Tibial nerve (tissue), 4 donors: Measurements from ENCODE around the gene BLM. TPM values are rescaled to one million over a fixed set of nuclear protein-coding genes. Genes with fewer than 3 reads are reported as not detected.

Experiments used
- DNase-seq, 2 donors: peaks; one replicate each; pipeline ENCODE4 v3.0.0-alpha.2; 2019; ENCODE audit warnings: low spot score in 2 of 2
- H3K27ac ChIP-seq, 4 donors: fragments of 200-600 bp; sonication (generic) in 3 of 4; one replicate each; pipeline ENCODE4 v1.5.1; 2017 to 2019; ENCODE audit warnings: mild to moderate bottlenecking in 1 of 4
- H3K27me3 ChIP-seq, 2 donors: fragments of 200-600 bp; sonication (generic) in 1 of 2; one replicate each; pipeline versions ENCODE4 v1.5.1 to v1.6.0; 2017 to 2019
- H3K36me3 ChIP-seq, 3 donors: fragments of 200-600 bp; sonication (generic); one replicate each; pipeline ENCODE4 v1.5.1; 2018 to 2019
- H3K4me1 ChIP-seq, 4 donors: fragments of 200-600 bp; sonication (generic) in 3 of 4; one replicate each; pipeline ENCODE4 v1.5.1; 2017 to 2019
- H3K4me3 ChIP-seq, 4 donors: fragments of 200-600 bp; sonication (generic) in 3 of 4; one replicate each; pipeline ENCODE4 v1.5.1; 2017 to 2019; ENCODE audit warnings: mild to moderate bottlenecking in 1 of 4, moderate library complexity in 1 of 4
- H3K9me3 ChIP-seq, 4 donors: fragments of 200-600 bp; sonication (generic) in 3 of 4; one replicate each; pipeline ENCODE4 v1.5.1; 2017 to 2019
- CTCF ChIP-seq, 5 experiments: fragments of 200-600 bp in 3 of 5; fragments of 450-650 bp in 2 of 5; sonication (generic) in 3 of 5; IDR thresholded peaks; one replicate each; pipeline ENCODE4 v1.5.1; 2016 to 2019; ENCODE audit warnings: antibody characterized with exemption in 5 of 5, mild to moderate bottlenecking in 3 of 5, moderate library complexity in 2 of 5
- EP300 ChIP-seq, 2 donors: sonication (generic); formaldehyde crosslinking; IDR thresholded peaks; one replicate each; pipeline ENCODE4 v1.6.1; 2017; ENCODE audit warnings: antibody characterized with exemption in 2 of 2, mild to moderate bottlenecking in 1 of 2
- POLR2A ChIP-seq, 2 donors: fragments of 450-650 bp; IDR thresholded peaks; one replicate each; pipeline ENCODE4 v1.6.1; 2017; ENCODE audit warnings: antibody characterized with exemption in 2 of 2, mild to moderate bottlenecking in 2 of 2, moderate library complexity in 2 of 2
- WGBS, 2 donors: methylation state at CpG; one replicate each; pipeline ENCODE4 v1.1.5; 2018; 5-methylcytosine and 5-hydroxymethylcytosine counted together
- total RNA-seq, 4 donors: library from RNA; depleted of rRNA; stranded (reverse); fragments of >200 nt; gene quantifications; one replicate each; pipeline ENCODE4 v1.1.0, GENCODE V29; 2016

Gene BLM
- total RNA-seq, 4 donors from 2014 or later, result 0.66 to 9.6 (median 1.0) TPM

GRCh38 chr15:90851114-90851513, 134.0 kb downstream of the BLM start:
- H3K27me3 ChIP-seq, result no peaks in the 10 kb centered on the region
- no peak for DNase-seq
- 92% methylated on average over 6 of the region's 6 CpGs for WGBS, 2 donors
- no peaks in the 10 kb centered on the region for H3K9me3 ChIP-seq
- H3K36me3 ChIP-seq, result no peaks in the 10 kb centered on the region
- H3K4me3 ChIP-seq, result no peak overlapping the region
- H3K27ac ChIP-seq, result no peak overlapping the region
- TF ChIP-seq POLR2A (IDR thresholded peaks at IDR 0.05) (no peak), EP300 (IDR thresholded peaks at IDR 0.05) (no peak), CTCF (IDR thresholded peaks at IDR 0.05) (no peak)
- H3K4me1 ChIP-seq, result peaks cover 0 to 5% (median 0%) of the 10 kb centered on the region in 4 donors

GRCh38 chr15:90851940-90852339, 134.8 kb downstream of the BLM start:
- DNase-seq, result no peak
- Histone ChIP-seq H3K27ac (no peak overlapping the region), H3K36me3 (no peaks in the 10 kb centered on the region), H3K4me3 (no peak overlapping the region), H3K4me1 (peaks cover 0 to 6% (median 0%) of the 10 kb centered on the region in 4 donors), H3K9me3 (no peaks in the 10 kb centered on the region), H3K27me3 (no peaks in the 10 kb centered on the region)
- TF ChIP-seq EP300 (IDR thresholded peaks at IDR 0.05) (no peak), CTCF (IDR thresholded peaks at IDR 0.05) (no peak), POLR2A (IDR thresholded peaks at IDR 0.05) (no peak)
- 83 to 85% methylated on average over 5 of the region's 5 CpGs for WGBS, 2 donors

- no peak for DNase-seq
- Histone ChIP-seq H3K4me1 (peaks cover 0 to 10% (median 0%) of the 10 kb centered on the region in 4 donors), H3K4me3 (no peak overlapping the region), H3K27ac (no peak overlapping the region), H3K36me3 (no peaks in the 10 kb centered on the region), H3K27me3 (no peaks in the 10 kb centered on the region), H3K9me3 (no peaks in the 10 kb centered on the region)
- WGBS, 2 donors, result 77 to 84% methylated on average over 8 to 9 of the region's 9 CpGs
- no peak for TF ChIP-seq POLR2A (IDR thresholded peaks at IDR 0.05)
- TF ChIP-seq EP300 (IDR thresholded peaks at IDR 0.05), result no peak
- no peak for TF ChIP-seq CTCF (IDR thresholded peaks at IDR 0.05)
Measured at GRCh38 chr15:90855139-90855538, 138.0 kb downstream of the BLM start.

- H3K4me1 ChIP-seq, result peaks cover 0 to 8% (median 0%) of the 10 kb centered on the region in 4 donors
- no peak for DNase-seq
- TF ChIP-seq CTCF (IDR thresholded peaks at IDR 0.05) (no peak), EP300 (IDR thresholded peaks at IDR 0.05) (no peak), POLR2A (IDR thresholded peaks at IDR 0.05) (no peak)
- 90 to 96% methylated on average over 8 of the region's 8 CpGs for WGBS, 2 donors
- H3K9me3 ChIP-seq, result no peaks in the 10 kb centered on the region
- no peaks in the 10 kb centered on the region for H3K27me3 ChIP-seq
- H3K27ac ChIP-seq, result no peak overlapping the region
- H3K36me3 ChIP-seq, result no peaks in the 10 kb centered on the region
- no peak overlapping the region for H3K4me3 ChIP-seq
Measured at GRCh38 chr15:90857337-90857736, 140.2 kb downstream of the BLM start.

GRCh38 chr15:90857883-90858443, 140.8 kb downstream of the BLM start:
- Histone ChIP-seq H3K27ac (no peak overlapping the region), H3K4me1 (peaks cover 0 to 5% (median 0%) of the 10 kb centered on the region in 4 donors), H3K9me3 (no peaks in the 10 kb centered on the region), H3K36me3 (no peaks in the 10 kb centered on the region), H3K4me3 (no peak overlapping the region), H3K27me3 (no peaks in the 10 kb centered on the region)
- 88 to 90% methylated on average over 8 of the region's 8 CpGs for WGBS, 2 donors
- DNase-seq, result no peak
- TF ChIP-seq POLR2A (IDR thresholded peaks at IDR 0.05), result no peak
- TF ChIP-seq EP300 (IDR thresholded peaks at IDR 0.05), result no peak
- no peak for TF ChIP-seq CTCF (IDR thresholded peaks at IDR 0.05)
